GM11168 (cell line): ENCODE measurements around the gene ENPP3.

Experiments used
- in situ Hi-C: fragments of 300-500 bp; cut with MboI; formaldehyde crosslinking; loops from one replicate; pipeline ENCODE4 v1.12.0; 2022; ENCODE audit warnings: low sequenced_read_pairs; ENCODE audit not compliant: unreplicated experiment

Gene ENPP3

DNA sequence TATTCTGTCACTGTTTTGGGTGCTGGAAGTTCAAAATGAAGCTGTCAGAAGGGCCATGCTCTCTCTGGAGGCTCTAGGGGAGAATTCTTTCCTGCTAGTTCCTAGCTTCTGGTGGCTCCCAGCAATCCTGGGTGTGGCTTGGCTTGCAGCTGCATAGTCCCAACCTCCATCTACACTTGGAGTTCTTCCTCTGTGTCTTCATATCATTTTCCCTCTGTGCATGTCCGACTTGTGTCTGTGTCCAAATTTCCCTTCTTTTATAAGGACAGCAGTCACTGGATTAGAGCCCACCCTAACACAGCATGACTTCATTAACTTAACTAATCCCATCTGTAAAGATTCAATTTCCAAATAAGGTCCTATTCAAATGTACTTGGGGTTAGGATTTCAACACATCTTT, 147.5 kb downstream of the ENPP3 start:
- in situ Hi-C loops, result no loop called here

DNA sequence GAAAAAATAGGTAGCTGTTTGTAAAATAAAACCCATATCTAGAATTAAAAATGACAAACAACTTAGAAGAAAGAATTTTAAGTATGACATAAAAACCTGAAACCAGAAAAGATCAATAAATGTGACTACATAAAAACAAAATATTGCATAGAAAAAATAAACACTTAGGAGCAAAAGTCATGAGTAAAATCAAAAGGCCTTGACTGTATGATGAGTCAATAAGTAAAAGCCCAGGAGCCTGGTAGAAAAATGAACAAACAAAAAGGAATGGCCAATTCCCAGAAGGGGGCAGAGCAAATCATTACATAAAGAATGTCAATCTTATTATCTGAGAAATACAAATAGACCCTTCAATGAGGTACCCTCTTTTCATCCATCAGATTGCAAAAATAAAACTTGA, 150.0 kb downstream of the ENPP3 start:
- in situ Hi-C loops, result no loop called here

GRCh38 chr6:131787766-131788712, 150.9 kb downstream of the ENPP3 start:
- in situ Hi-C loops, result no loop called here

DNA sequence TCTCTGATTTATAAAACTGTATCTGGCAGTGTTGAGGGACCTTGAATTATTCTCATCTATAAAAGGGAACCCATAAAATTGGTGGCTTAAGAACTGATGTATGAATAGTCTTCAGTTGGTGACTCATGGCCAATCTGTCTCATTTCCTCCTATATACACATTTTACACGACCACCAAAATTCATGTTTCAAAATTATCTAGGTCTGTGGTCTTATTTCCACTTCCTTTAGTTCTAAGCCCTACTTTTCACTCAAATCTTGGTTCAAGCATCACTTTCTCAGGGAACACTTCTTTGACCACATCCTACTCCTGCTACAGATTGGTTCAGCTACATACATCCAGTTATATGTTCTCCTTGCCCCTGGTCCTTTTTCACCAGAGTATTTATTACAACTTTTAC, 152.1 kb downstream of the ENPP3 start:
- in situ Hi-C loops, result no loop called here

DNA sequence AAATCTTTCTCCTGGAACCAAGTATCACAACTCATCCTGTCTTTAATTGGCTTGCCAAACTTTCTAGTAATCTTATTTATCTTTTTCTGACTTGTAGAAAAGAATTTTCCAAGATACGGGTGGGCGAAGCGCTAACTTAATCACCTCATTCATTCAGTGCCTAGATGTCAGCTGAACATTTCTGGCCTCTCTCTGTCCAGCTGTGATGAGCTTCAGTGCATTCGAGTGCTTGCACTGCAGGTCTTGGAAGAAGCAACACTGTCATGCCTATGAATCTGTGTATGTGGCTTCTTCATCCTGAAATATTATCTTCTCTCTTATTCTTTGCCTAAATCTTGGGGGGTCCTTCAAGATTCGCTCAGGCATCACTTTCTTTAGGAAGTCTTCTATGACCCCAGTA, 154.4 kb downstream of the ENPP3 start:
- in situ Hi-C loops, result no loop called here

DNA sequence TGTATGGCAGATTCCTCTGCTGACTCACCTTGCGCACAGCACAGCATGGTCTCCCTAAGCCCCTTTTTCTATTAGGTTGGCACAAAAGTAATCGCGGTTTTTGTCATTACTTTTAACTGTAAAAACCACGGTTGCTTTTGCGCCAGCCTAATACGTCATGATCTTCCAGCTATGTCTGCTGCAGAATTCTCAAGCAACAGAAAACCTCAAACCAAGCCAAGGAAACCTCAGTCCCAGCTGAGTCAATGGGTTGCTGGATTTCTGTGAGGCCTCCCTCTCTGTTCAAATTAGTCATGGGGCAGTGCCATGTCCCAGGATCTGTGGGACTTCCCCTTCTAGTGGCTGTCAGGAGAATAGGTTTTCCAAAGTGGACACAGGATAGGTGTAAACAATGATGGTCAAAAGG, 155.0 kb downstream of the ENPP3 start:
- in situ Hi-C loops, result no loop called here

GRCh38 chr6:131795366-131795765, 158.3 kb downstream of the ENPP3 start:
- in situ Hi-C loops, result no loop called here
